Measurements from ENCODE around the gene RNF222. TPM values are rescaled to one million over a fixed set of nuclear protein-coding genes. Genes with fewer than 3 reads are reported as not detected.

RNF222 gene
- total RNA-seq, 1 experiment from 2014 or later, result 0.09 TPM

DNA sequence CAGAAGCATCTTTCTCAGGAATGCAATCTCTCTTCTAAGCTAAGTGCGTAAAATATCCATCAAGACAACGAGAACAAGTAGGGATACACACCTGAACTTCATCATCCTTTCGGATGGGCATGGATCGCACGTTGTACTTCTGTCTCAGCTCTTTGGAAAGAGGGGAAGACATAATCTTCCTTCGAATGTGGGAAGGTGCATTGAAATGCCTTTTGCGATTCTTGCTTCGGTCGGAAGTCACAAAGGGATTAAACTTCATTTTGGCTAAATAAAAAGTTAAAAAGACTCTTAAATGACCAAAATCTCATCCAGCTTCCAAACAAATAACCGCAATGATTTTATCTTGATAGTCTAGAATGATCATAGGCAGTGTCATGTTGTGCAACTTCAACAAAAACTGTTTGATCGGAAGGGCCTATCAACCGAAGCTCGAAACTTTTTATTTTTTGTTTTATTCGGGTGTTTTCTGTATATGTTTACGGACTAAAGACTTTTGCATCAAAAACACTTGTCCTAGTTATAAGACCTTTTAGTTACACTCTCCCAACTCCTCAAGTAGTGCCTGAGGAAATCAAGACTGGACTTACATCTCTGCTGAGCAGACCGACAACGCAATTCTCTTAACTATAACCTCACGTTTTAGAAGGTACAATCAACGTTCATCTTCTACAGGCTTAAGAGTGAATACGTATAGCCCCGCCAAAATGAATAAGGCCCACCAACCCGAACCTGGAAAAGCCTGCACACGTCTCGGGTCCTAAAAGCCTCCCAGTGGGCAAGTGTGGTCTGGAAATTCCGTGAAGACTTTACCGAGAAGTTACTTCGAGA, 15.4 kb downstream of the RNF222 start:
- Histone ChIP-seq H3K27ac (ENCODE audit: insufficient read length, low read depth, low read length) (peak overlapping the region; percentile 20), H4K5ac (ENCODE audit: insufficient read length, low read depth, low read length) (no peak overlapping the region), H3K27me3 (ENCODE audit: insufficient read depth, low read length) (no peaks in the 10 kb centered on the region), H3K56ac (ENCODE audit: insufficient read length, low read depth, low read length) (no peak overlapping the region), H3K4me1 (ENCODE audit: insufficient read depth, low read length) (no peaks in the 10 kb centered on the region; the same call in 1 of the 2 replicates), H3K4ac (ENCODE audit: low read depth, low read length) (peak overlapping the region; percentile 84; the same call in 1 of the 2 replicates), H3K4me2 (ENCODE audit: insufficient read depth, insufficient read length, low read length) (peak overlapping the region; percentile 96), H3K79me2 (ENCODE audit: insufficient read depth, low read length) (peaks cover 11% of the 10 kb centered on the region; the same call in 1 of the 2 replicates), H3K23me2 (ENCODE audit: insufficient read length, low read depth, low read length, poor library complexity, severe bottlenecking) (peaks cover 6% of the 10 kb centered on the region), H2BK120ac (ENCODE audit: low read depth, low read length, poor library complexity, severe bottlenecking) (no peak overlapping the region), H2BK15ac (ENCODE audit: low read depth, low read length) (no peak overlapping the region), H2BK5ac (ENCODE audit: insufficient read length, low read length) (peak overlapping the region; percentile 69), H3K79me1 (ENCODE audit: insufficient read depth, low read depth, low read length, poor library complexity, severe bottlenecking) (no peaks in the 10 kb centered on the region), H3K18ac (ENCODE audit: insufficient read length, low read depth, low read length) (peak overlapping the region; percentile 63), H3K23ac (ENCODE audit: insufficient read length, low read depth, low read length) (no peak overlapping the region), H4K8ac (replicated peaks; ENCODE audit: insufficient read length, low read depth, low read length) (no peak overlapping the region), H2BK12ac (ENCODE audit: insufficient read length, low read depth, low read length) (no peak overlapping the region), H2AK5ac (ENCODE audit: insufficient read length, low read length) (no peak overlapping the region), H4K20me1 (ENCODE audit: control insufficient read depth, insufficient read depth, insufficient read length) (no peaks in the 10 kb centered on the region), H2BK20ac (ENCODE audit: low read depth, low read length, poor library complexity, severe bottlenecking) (no peak overlapping the region), H3K14ac (ENCODE audit: insufficient read depth, low read length) (peak overlapping the region; percentile 93), H3K9ac (ENCODE audit: extremely low read depth, insufficient read length, low read length) (peak overlapping the region; percentile 100), H3K9me3 (ENCODE audit: control insufficient read depth, low read depth, low read length) (no peaks in the 10 kb centered on the region), H3T11ph (ENCODE audit: low read length) (no peak overlapping the region), H4K91ac (ENCODE audit: insufficient read length, low read depth, low read length) (no peak overlapping the region), H2AFZ (ENCODE audit: low read length) (no peak overlapping the region)
- DNase-seq, result no peak
- no CpG with 5 or more reads among the region's 27 CpGs for WGBS (ENCODE audit: extremely low coverage, insufficient read length, low lambda C conversion rate)
- Mint-ChIP-seq H3K27ac (peak overlapping the region; percentile 99 to 100 (median 99)), H3K4me1 (peaks cover 40 to 56% of the 10 kb centered on the region in 2 experiments), H3K9me3 (no peaks in the 10 kb centered on the region; a peak in 1 of 5 replicates), H3K36me3 (ENCODE audit: insufficient read depth in 1 of 3, low read depth in 3 of 3) (peaks cover 50 to 58% (median 58%) of the 10 kb centered on the region in 3 experiments), H3K4me3 (peak overlapping the region; percentile 99 to 100), H3K27me3 (ENCODE audit: low read depth) (no peaks in the 10 kb centered on the region)
- no peak for TF ChIP-seq CTCF (conservative IDR thresholded peaks at IDR 0.05)

Measured in H9 (cell line).